GM12878 (cell line): ENCODE data around the gene MCEMP1. TPM values are rescaled to one million over a fixed set of nuclear protein-coding genes. Genes with fewer than 3 reads are reported as not detected.

Experiments
- ATAC-seq: fragments of 200-7000 bp; cut with Tn5 transposase; 3 replicates; pipeline ENCODE4 v1.9.1; 2020; ENCODE audit warnings: mild to moderate bottlenecking, moderate library complexity
- BruUV-seq: library from RNA; stranded (reverse); fragments of 400-500 nt; replicated peaks from 2 replicates; lab custom pipeline; 2021; lab: Mats Ljungman, UMichigan
- CTCF ChIA-PET: fragments of 300-600 bp; sonication (Branson Sonifier 250); formaldehyde crosslinking; extraction: SDS; loops from one replicate; lab custom pipeline; 2021; ENCODE audit warnings: inconsistent platforms; lab: Yijun Ruan, JAX
- POLR2A ChIA-PET: fragments of 350-600 bp; formaldehyde crosslinking; extraction: SDS; loops from one replicate; lab custom pipeline; 2021; ENCODE audit warnings: inconsistent platforms; lab: Charles Lee
- RAD21 ChIA-PET: fragments of 300-600 bp; sonication (Branson Sonifier 250); formaldehyde crosslinking; loops from one replicate; lab custom pipeline; 2023; ENCODE audit warnings: antibody characterized with exemption; ENCODE audit not compliant: unreplicated experiment; lab: Charles Lee
- SMC1A ChIA-PET: fragments of 300-600 bp; sonication (Branson Sonifier 250); formaldehyde crosslinking; loops from one replicate; lab custom pipeline; 2023; ENCODE audit not compliant: unreplicated experiment, uncharacterized antibody; lab: Charles Lee
- DNase-seq: peaks from one replicate; pipeline ENCODE4 v3.0.0-alpha.2; 2011; ENCODE audit warnings: low read depth, low spot score
- FAIRE-seq: peaks from 3 replicates; lab custom pipeline; 2011; peaks lifted over from hg19 to GRCh38; lab: Jason Lieb, UNC
- H2AFZ ChIP-seq: 2 replicates; pipeline ENCODE4 v1.6.0; 2011; ENCODE audit warnings: low read depth, low read length, control low read depth; ENCODE audit not compliant: control insufficient read depth
- H3K27ac ChIP-seq: 2 replicates; pipeline ENCODE4 v1.5.1; 2011; ENCODE audit warnings: control low read depth; ENCODE audit not compliant: control insufficient read depth, insufficient read depth
- H3K27me3 ChIP-seq, 2 experiments: replicated peaks in 1 of 2; 2 replicates each; pipeline versions ENCODE4 v1.6.0 to v1.6.1; 2011; ENCODE audit warnings: low read length in 1 of 2; ENCODE audit not compliant: control insufficient read depth in 2 of 2, insufficient read depth in 2 of 2
- H3K36me3 ChIP-seq, 2 experiments: 2 replicates each; pipeline ENCODE4 v1.5.1; 2011; ENCODE audit warnings: low read length in 1 of 2; ENCODE audit not compliant: control insufficient read depth in 2 of 2, insufficient read depth in 2 of 2
- H3K4me1 ChIP-seq: 2 replicates; pipeline ENCODE4 v1.6.1; 2011; ENCODE audit warnings: mild to moderate bottlenecking, low read length, moderate library complexity, mixed read lengths; ENCODE audit not compliant: control insufficient read depth, insufficient read depth
- H3K4me2 ChIP-seq: 2 replicates; pipeline ENCODE4 v1.6.0; 2011; ENCODE audit warnings: control low read depth; ENCODE audit not compliant: control insufficient read depth, insufficient read depth
- H3K4me3 ChIP-seq: fragments of 200-600 bp; sonication (generic); 2 replicates; pipeline ENCODE4 v1.5.1; 2016
- H3K79me2 ChIP-seq: 2 replicates; pipeline ENCODE4 v1.6.0; 2011; ENCODE audit warnings: low read length; ENCODE audit not compliant: control insufficient read depth, insufficient read depth
- H3K9ac ChIP-seq: 2 replicates; pipeline ENCODE4 v1.8.0; 2011; ENCODE audit warnings: low read length, control low read depth, mixed read lengths; ENCODE audit not compliant: control insufficient read depth, insufficient read depth
- H3K9me3 ChIP-seq: replicated peaks from 3 replicates; pipeline ENCODE4 v1.5.1; 2011; ENCODE audit warnings: mild to moderate bottlenecking, low read length; ENCODE audit not compliant: control insufficient read depth, insufficient read depth
- H4K20me1 ChIP-seq: 2 replicates; pipeline ENCODE4 v1.6.0; 2011; ENCODE audit not compliant: control insufficient read depth, insufficient read depth
- CHD4 ChIP-seq: fragments of 200-600 bp; sonication (generic); IDR thresholded peaks from 2 replicates; pipeline ENCODE4 v1.6.1; 2016; ENCODE audit warnings: mild to moderate bottlenecking
- E2F4 ChIP-seq: IDR thresholded peaks from 2 replicates; pipeline ENCODE4 v1.6.1; 2012; ENCODE audit warnings: low read depth, low read length, improper control_type of control experiment
- ELK1 ChIP-seq: IDR thresholded peaks from 2 replicates; pipeline ENCODE4 v1.6.1; 2012; ENCODE audit warnings: low read depth, low read length, improper control_type of control experiment
- FOXK2 ChIP-seq: fragments of 450-650 bp; IDR thresholded peaks from 2 replicates; pipeline ENCODE4 v1.6.1; 2017; ENCODE audit warnings: mild to moderate bottlenecking, moderate library complexity
- IRF4 ChIP-seq: IDR thresholded peaks from 2 replicates; pipeline ENCODE4 v1.6.1; 2011; ENCODE audit warnings: low read depth, low read length
- NR2C1 ChIP-seq: fragments of 450-650 bp; IDR thresholded peaks from 2 replicates; pipeline ENCODE4 v1.6.1; 2017; ENCODE audit warnings: antibody characterized with exemption, mild to moderate bottlenecking, moderate library complexity
- SMC3 ChIP-seq: IDR thresholded peaks from 2 replicates; pipeline ENCODE4 v1.6.1; 2011; ENCODE audit warnings: low read length, improper control_type of control experiment, borderline replicate concordance
- SP1 ChIP-seq: IDR thresholded peaks from one replicate; pipeline ENCODE4 v1.6.1; 2011; ENCODE audit warnings: low read depth, low read length
- SREBF1 ChIP-seq: IDR thresholded peaks from 2 replicates; pipeline ENCODE4 v1.6.1; 2012; ENCODE audit warnings: mild to moderate bottlenecking, low read length
- STAT3 ChIP-seq: IDR thresholded peaks from 2 replicates; pipeline ENCODE4 v1.6.1; 2011; ENCODE audit warnings: low read depth, low read length, improper control_type of control experiment
- TAF1 ChIP-seq: IDR thresholded peaks from 2 replicates; pipeline ENCODE4 v1.6.1; 2011; ENCODE audit warnings: mild to moderate bottlenecking, low read depth, low read length, borderline replicate concordance
- ZZZ3 ChIP-seq: IDR thresholded peaks from 2 replicates; pipeline ENCODE4 v1.6.1; 2011; ENCODE audit warnings: low read depth; ENCODE audit not compliant: control insufficient read depth, insufficient read length
- WGBS: methylation state at CpG from one replicate; pipeline ENCODE4 v1.1.6; 2016; ENCODE audit warnings: low lambda C conversion rate; ENCODE audit not compliant: insufficient replicate concordance, insufficient coverage; ENCODE audit errors: missing lambda C conversion rate; 5-methylcytosine and 5-hydroxymethylcytosine counted together
- in situ Hi-C: fragments of 300-500 bp; cut with MboI; formaldehyde crosslinking; loops from 9 replicates; pipeline ENCODE4 v1.14.3; 2018; ENCODE audit warnings: mixed read lengths
- intact Hi-C: fragments of 100-400 bp; cut with micrococcal nuclease; formaldehyde crosslinking; loops from one replicate; pipeline ENCODE4 v1.14.2; 2022; ENCODE audit not compliant: unreplicated experiment
- polyA plus RNA-seq, 11 experiments: library from polyadenylated mRNA; depleted of rRNA in 4 of 11; unstranded in 6 of 11; stranded (reverse) in 5 of 11; fragments of >200 nt; fragmentation: Nextera tagmentation in 4 of 11; fragmentation: Illumina TruSeq in 1 of 11; extraction: Ambion mirVana in 4 of 11; extraction: Trizol in 1 of 11; gene quantifications; 1 replicate in 1 of 11; 2 replicates in 10 of 11; pipeline versions ENCODE4 v1.2.1 to v1.2.3, GENCODE V29; 2011 to 2016; ENCODE audit warnings: inconsistent platforms in 2 of 11, missing spikeins in 2 of 11, low read depth in 1 of 11
- total RNA-seq, 4 experiments: library from RNA; depleted of rRNA in 3 of 4; stranded (reverse); fragments of >200 nt in 3 of 4; fragmentation: Illumina TruSeq in 1 of 4; extraction: Trizol in 1 of 4; gene quantifications; 2 replicates each; pipeline versions ENCODE4 v1.2.1 to v1.2.3, GENCODE V29; 2013 to 2021
- TF ChIP-seq, protein P1 (sequence below): fragments of 450-650 bp; IDR thresholded peaks from 2 replicates; pipeline ENCODE4 v1.6.1; 2018; ENCODE audit warnings: borderline replicate concordance, mild to moderate bottlenecking; ENCODE audit not compliant: partially characterized antibody
- TF ChIP-seq, protein P2 (sequence below): IDR thresholded peaks from 2 replicates; pipeline ENCODE4 v1.6.1; 2011; ENCODE audit warnings: low read depth, mild to moderate bottlenecking, low read length, moderate library complexity, borderline replicate concordance; ENCODE audit errors: extremely low read depth
- TF ChIP-seq, protein P3 (sequence below): fragments of 150-350 bp; IDR thresholded peaks from 2 replicates; pipeline ENCODE4 v1.6.1; 2014; ENCODE audit warnings: mild to moderate bottlenecking, low read depth, low read length

Gene MCEMP1
- total and polyA plus RNA-seq, 10 of the 15 experiments (the other 5 are each of a cell fraction or from before 2014, with no cell fraction given): 0.08 to 0.55 (median 0.26) TPM; not detected in 1

GRCh38 chr19:7701654-7702457 lies 25.0 kb downstream of the MCEMP1 start, which contains the start of gene FCER2:
FCER2 (minus strand) TSS chr19:7702131; CDS start chr19:7699760, 2,371 bp downstream.
- peak within 1 kb of the TSS; percentile 94 for H3K27ac ChIP-seq
- H3K4me2 ChIP-seq: peak within 1 kb of the TSS; percentile 97
- H3K9me3 ChIP-seq: no peaks in the 10 kb centered on the region; the same call in 2 of the 3 replicates
- H3K27me3 ChIP-seq: no peaks in the 10 kb centered on the region
- peaks cover 47% of the 10 kb centered on the region for H3K79me2 ChIP-seq
- in situ Hi-C loops (loop anchor here (10.0 kb wide), 2 partner anchors 517 to 1177 kb away; no protein-coding TSS in a partner anchor), intact Hi-C loops (loop anchor here (1.0 to 10.0 kb wide), 4 partner anchors 41 to 493 kb away; no protein-coding TSS in a partner anchor)
- ChIA-PET SMC1A (interaction anchor here (1.0 to 5.5 kb wide), 2 partner anchors 21 to 98 kb away, joined by 3 to 26 read pairs; partner anchors contain the start of gene TRAPPC5), POLR2A (interaction anchor here (0.9 to 1.4 kb wide), 4 partner anchors 17 to 368 kb away, joined by 3 to 5 read pairs (median 4); no protein-coding TSS in a partner anchor), RAD21 (interaction anchor here (0.5 to 2.5 kb wide), 10 partner anchors 10 to 357 kb away, joined by 3 to 11 read pairs (median 4); partner anchors contain the start of gene TRAPPC5), CTCF (interaction anchor here (0.5 to 2.2 kb wide), 4 partner anchors 10 to 168 kb away, joined by 3 to 15 read pairs (median 3); partner anchors contain the start of gene TRAPPC5)
- under 1% methylated on average over 17 of the region's 20 CpGs for WGBS
- peak within 1 kb of the TSS; percentile 100 for H3K4me3 ChIP-seq
- FAIRE-seq (peak; percentile 86), DNase-seq (peak; percentile 99), ATAC-seq (peak; percentile 67)
- no peaks in the 10 kb centered on the region for H4K20me1 ChIP-seq
- peaks cover 59% of the 10 kb centered on the region for H3K4me1 ChIP-seq
- H3K9ac ChIP-seq: peak within 1 kb of the TSS; percentile 81
- BruUV-seq: no TSS peak
- peak within 1 kb of the TSS; percentile 49; the same call in 1 of the 2 replicates for H2AFZ ChIP-seq
- peaks cover 3 to 8% of the 10 kb centered on the region in 2 experiments; a peak in 3 of 4 replicates for H3K36me3 ChIP-seq
- no peak for TF ChIP-seq STAT3
- peak; percentile 92 for TF ChIP-seq ELK1
- peak; percentile 68; the same call in 1 of the 2 replicates for TF ChIP-seq TAF1
- TF ChIP-seq SREBF1: no peak
- TF ChIP-seq FOXK2: no peak
- TF ChIP-seq SMC3: peak; percentile 2; the same call in 1 of the 2 replicates
- TF ChIP-seq, protein P1, sequence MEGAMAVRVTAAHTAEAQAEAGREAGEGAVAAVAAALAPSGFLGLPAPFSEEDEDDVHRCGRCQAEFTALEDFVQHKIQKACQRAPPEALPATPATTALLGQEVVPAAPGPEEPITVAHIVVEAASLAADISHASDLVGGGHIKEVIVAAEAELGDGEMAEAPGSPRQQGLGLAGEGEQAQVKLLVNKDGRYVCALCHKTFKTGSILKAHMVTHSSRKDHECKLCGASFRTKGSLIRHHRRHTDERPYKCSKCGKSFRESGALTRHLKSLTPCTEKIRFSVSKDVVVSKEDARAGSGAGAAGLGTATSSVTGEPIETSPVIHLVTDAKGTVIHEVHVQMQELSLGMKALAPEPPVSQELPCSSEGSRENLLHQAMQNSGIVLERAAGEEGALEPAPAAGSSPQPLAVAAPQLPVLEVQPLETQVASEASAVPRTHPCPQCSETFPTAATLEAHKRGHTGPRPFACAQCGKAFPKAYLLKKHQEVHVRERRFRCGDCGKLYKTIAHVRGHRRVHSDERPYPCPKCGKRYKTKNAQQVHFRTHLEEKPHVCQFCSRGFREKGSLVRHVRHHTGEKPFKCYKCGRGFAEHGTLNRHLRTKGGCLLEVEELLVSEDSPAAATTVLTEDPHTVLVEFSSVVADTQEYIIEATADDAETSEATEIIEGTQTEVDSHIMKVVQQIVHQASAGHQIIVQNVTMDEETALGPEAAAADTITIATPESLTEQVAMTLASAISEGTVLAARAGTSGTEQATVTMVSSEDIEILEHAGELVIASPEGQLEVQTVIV: no peak
- TF ChIP-seq, protein P2, sequence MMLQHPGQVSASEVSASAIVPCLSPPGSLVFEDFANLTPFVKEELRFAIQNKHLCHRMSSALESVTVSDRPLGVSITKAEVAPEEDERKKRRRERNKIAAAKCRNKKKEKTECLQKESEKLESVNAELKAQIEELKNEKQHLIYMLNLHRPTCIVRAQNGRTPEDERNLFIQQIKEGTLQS: no peak
- TF ChIP-seq CHD4: peak; percentile 2; the same call in 1 of the 2 replicates
- TF ChIP-seq, protein P3, sequence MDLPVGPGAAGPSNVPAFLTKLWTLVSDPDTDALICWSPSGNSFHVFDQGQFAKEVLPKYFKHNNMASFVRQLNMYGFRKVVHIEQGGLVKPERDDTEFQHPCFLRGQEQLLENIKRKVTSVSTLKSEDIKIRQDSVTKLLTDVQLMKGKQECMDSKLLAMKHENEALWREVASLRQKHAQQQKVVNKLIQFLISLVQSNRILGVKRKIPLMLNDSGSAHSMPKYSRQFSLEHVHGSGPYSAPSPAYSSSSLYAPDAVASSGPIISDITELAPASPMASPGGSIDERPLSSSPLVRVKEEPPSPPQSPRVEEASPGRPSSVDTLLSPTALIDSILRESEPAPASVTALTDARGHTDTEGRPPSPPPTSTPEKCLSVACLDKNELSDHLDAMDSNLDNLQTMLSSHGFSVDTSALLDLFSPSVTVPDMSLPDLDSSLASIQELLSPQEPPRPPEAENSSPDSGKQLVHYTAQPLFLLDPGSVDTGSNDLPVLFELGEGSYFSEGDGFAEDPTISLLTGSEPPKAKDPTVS: no peak
- no peak for TF ChIP-seq E2F4
- peak; percentile 8 for TF ChIP-seq SP1
- TF ChIP-seq NR2C1: no peak
- TF ChIP-seq IRF4: peak; percentile 92
- no peak for TF ChIP-seq ZZZ3
